Measurements from ENCODE around the gene WWOX. TPM values are rescaled to one million over a fixed set of nuclear protein-coding genes. Genes with fewer than 3 reads are reported as not detected.

WWOX gene
- total and polyA plus RNA-seq, 2 of the 8 experiments (the other 6 are each of a cell fraction or from before 2014, with no cell fraction given): 5.4 to 16.7 TPM

GRCh38 chr16:78483124-78483992 is 383.9 kb downstream of the WWOX start (continued):
- TF ChIP-seq TCF12 (IDR thresholded peaks at IDR 0.05; ENCODE audit: low read depth, low read length): no peak
- TF ChIP-seq CBX8 (IDR thresholded peaks at IDR 0.05; ENCODE audit: borderline replicate concordance, low read depth, low read length): no peak

All from H1 (cell line).